Measurements from ENCODE around the gene NDUFS6. TPM values are rescaled to one million over a fixed set of nuclear protein-coding genes. Genes with fewer than 3 reads are reported as not detected.

Gene NDUFS6
- total RNA-seq, 1 donor from 2014 or later, result 37.6 TPM

DNA sequence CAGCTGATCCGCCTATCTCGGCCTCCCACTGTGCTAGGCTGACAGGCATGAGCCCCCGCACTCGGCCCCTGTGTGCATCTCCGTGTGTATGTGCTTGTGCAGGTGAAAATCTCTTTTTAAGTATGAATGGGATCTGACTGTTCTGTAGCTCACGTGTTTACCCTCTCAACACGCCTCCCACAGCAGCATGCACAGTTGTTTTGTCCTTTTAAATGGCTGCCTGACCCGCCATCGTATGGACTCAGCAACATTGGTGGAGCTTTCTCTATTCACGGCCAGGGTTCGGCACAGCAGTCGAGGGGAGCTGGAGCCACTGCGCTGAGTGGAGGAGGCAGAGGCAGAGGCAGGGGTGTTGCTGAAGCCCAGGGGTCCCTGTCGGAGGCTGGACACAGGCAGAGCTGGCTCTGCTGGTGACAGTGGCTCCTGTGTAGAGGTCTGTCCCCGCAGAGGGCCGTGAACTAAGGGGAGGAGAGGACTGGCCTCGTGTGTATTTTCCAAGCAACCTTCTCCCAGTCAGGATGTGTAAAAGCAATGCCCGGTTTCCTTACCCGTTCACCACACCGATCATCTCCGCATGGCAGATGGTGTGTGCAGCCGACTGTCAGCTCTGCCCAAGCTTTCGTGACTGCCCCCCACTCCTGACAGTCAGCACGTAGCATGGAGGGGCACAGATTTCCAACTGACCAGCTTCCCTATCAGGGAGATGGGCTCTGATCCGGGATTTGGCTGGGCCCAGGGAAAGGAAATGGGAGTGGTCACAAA is 38.9 kb upstream of the NDUFS6 start:
- Mint-ChIP-seq H3K9me3 (ENCODE audit: unreplicated experiment) (peaks cover 8% of the 10 kb centered on the region), H3K4me3 (ENCODE audit: unreplicated experiment) (no peak overlapping the region), H3K27me3 (ENCODE audit: low read depth, unreplicated experiment) (peaks cover 28% of the 10 kb centered on the region), H3K4me1 (ENCODE audit: low read depth, unreplicated experiment) (no peaks in the 10 kb centered on the region), H3K36me3 (ENCODE audit: low read depth, unreplicated experiment) (no peaks in the 10 kb centered on the region), H3K27ac (ENCODE audit: unreplicated experiment) (no peak overlapping the region)
- TF ChIP-seq, protein P1, sequence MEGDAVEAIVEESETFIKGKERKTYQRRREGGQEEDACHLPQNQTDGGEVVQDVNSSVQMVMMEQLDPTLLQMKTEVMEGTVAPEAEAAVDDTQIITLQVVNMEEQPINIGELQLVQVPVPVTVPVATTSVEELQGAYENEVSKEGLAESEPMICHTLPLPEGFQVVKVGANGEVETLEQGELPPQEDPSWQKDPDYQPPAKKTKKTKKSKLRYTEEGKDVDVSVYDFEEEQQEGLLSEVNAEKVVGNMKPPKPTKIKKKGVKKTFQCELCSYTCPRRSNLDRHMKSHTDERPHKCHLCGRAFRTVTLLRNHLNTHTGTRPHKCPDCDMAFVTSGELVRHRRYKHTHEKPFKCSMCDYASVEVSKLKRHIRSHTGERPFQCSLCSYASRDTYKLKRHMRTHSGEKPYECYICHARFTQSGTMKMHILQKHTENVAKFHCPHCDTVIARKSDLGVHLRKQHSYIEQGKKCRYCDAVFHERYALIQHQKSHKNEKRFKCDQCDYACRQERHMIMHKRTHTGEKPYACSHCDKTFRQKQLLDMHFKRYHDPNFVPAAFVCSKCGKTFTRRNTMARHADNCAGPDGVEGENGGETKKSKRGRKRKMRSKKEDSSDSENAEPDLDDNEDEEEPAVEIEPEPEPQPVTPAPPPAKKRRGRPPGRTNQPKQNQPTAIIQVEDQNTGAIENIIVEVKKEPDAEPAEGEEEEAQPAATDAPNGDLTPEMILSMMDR (IDR thresholded peaks at IDR 0.05; ENCODE audit: insufficient read depth, low read depth, low read length), result no peak
- TF ChIP-seq EZH2 (IDR thresholded peaks at IDR 0.05; ENCODE audit: insufficient read depth, low read length), result no peak
- Histone ChIP-seq H4K20me1 (ENCODE audit: insufficient read depth, low read length) (no peaks in the 10 kb centered on the region), H3K4me2 (ENCODE audit: low read length) (no peak overlapping the region), H2AFZ (ENCODE audit: low read depth, low read length) (no peak overlapping the region), H3K27ac (ENCODE audit: low read depth, low read length) (no peak overlapping the region), H3K4me3 (ENCODE audit: insufficient read depth, low read depth, low read length) (no peak overlapping the region), H3K79me2 (ENCODE audit: insufficient read depth, low read length) (no peaks in the 10 kb centered on the region), H3K9me3 (ENCODE audit: insufficient read depth, low read depth, low read length) (no peaks in the 10 kb centered on the region), H3K36me3 (ENCODE audit: insufficient read depth, low read length) (no peaks in the 10 kb centered on the region), H3K27me3 (ENCODE audit: insufficient read depth, low read length) (no peaks in the 10 kb centered on the region), H3K4me1 (ENCODE audit: insufficient read depth, low read length) (no peaks in the 10 kb centered on the region), H3K9ac (ENCODE audit: low read length) (no peak overlapping the region)
- FAIRE-seq (no peak), DNase-seq (ENCODE audit: low read depth) (no peak)

DNA sequence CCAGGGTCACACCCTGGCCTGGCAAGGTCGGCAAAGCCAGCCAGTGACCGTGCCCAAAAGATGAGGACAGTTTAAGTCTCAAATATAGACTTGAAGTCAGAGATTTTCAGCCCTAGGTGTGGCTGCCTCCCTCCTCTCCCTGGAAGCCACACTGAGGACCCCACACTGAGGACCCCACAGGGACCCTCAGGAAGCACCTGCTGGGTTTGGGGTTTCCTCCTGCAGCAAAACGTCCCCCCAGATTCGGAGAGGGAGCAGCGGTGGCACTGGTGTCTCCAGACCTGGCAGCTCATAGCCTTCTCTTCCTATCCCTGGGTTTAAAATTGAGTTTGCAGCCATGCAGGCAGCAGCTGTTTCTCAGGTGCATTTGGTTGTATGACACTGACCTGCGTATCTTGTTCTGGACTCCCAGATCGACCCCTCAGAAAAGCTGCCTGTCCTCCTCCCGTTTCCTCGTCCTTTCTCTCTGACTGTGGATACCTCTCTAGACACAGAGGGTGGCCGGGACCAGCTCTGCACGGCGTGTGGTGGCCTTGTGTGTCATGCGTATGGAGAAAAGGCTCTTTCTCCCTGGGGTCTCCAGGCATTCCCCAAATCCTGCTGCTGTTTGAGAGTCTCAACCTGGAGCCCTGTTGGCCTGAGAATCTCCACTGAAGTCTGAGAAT is 38.2 kb upstream of the NDUFS6 start:
- no peaks in the 10 kb centered on the region for H3K4me1 Mint-ChIP-seq (ENCODE audit: low read depth, unreplicated experiment)
- Histone ChIP-seq H2AFZ (ENCODE audit: low read depth, low read length) (no peak overlapping the region), H3K4me3 (ENCODE audit: insufficient read depth, low read depth, low read length) (no peak overlapping the region), H3K27ac (ENCODE audit: low read depth, low read length) (no peak overlapping the region), H3K4me2 (ENCODE audit: low read length) (no peak overlapping the region), H4K20me1 (ENCODE audit: insufficient read depth, low read length) (no peaks in the 10 kb centered on the region), H3K9me3 (ENCODE audit: insufficient read depth, low read depth, low read length) (no peaks in the 10 kb centered on the region), H3K27me3 (ENCODE audit: insufficient read depth, low read length) (no peaks in the 10 kb centered on the region), H3K4me1 (ENCODE audit: insufficient read depth, low read length) (no peaks in the 10 kb centered on the region), H3K9ac (ENCODE audit: low read length) (no peak overlapping the region), H3K36me3 (ENCODE audit: insufficient read depth, low read length) (no peaks in the 10 kb centered on the region), H3K79me2 (ENCODE audit: insufficient read depth, low read length) (no peaks in the 10 kb centered on the region)
- H3K27ac Mint-ChIP-seq (ENCODE audit: unreplicated experiment), result no peak overlapping the region
- peaks cover 28% of the 10 kb centered on the region for H3K27me3 Mint-ChIP-seq (ENCODE audit: low read depth, unreplicated experiment)
- FAIRE-seq, result no peak
- DNase-seq (ENCODE audit: low read depth), result no peak
- H3K9me3 Mint-ChIP-seq (ENCODE audit: unreplicated experiment), result peaks cover 8% of the 10 kb centered on the region
- TF ChIP-seq, protein P1 (IDR thresholded peaks at IDR 0.05; ENCODE audit: insufficient read depth, low read depth, low read length), result no peak
- TF ChIP-seq EZH2 (IDR thresholded peaks at IDR 0.05; ENCODE audit: insufficient read depth, low read length), result no peak
- no peaks in the 10 kb centered on the region for H3K36me3 Mint-ChIP-seq (ENCODE audit: low read depth, unreplicated experiment)
- H3K4me3 Mint-ChIP-seq (ENCODE audit: unreplicated experiment), result no peak overlapping the region

DNA sequence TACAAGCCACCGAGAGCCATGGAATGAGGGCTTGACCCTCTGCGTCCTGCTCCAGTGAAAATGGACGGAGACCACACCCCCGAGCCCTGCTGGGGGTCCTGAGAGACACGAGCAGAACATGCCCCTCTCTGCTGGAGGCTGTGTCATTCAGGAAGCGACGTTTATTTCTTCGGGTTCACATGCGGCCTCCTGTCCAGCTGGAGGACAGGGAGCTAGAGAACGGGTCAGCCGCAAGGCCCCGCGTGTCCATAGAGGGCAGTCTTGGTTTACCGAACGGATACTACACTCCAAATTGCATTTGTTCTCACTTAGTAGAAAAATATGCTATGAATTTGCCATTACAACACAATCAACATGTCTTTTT is 37.7 kb upstream of the NDUFS6 start:
- Mint-ChIP-seq H3K36me3 (ENCODE audit: low read depth, unreplicated experiment) (no peaks in the 10 kb centered on the region), H3K27ac (ENCODE audit: unreplicated experiment) (no peak overlapping the region), H3K27me3 (ENCODE audit: low read depth, unreplicated experiment) (peaks cover 28% of the 10 kb centered on the region), H3K9me3 (ENCODE audit: unreplicated experiment) (peaks cover 3% of the 10 kb centered on the region), H3K4me1 (ENCODE audit: low read depth, unreplicated experiment) (no peaks in the 10 kb centered on the region), H3K4me3 (ENCODE audit: unreplicated experiment) (no peak overlapping the region)
- H3K9me3 ChIP-seq (ENCODE audit: insufficient read depth, low read depth, low read length), result no peaks in the 10 kb centered on the region
- H3K9ac ChIP-seq (ENCODE audit: low read length), result no peak overlapping the region
- no peak overlapping the region for H3K4me3 ChIP-seq (ENCODE audit: insufficient read depth, low read depth, low read length)
- DNase-seq (ENCODE audit: low read depth), result peak; percentile 35
- peak; percentile 66 for FAIRE-seq
- H3K36me3 ChIP-seq (ENCODE audit: insufficient read depth, low read length), result no peaks in the 10 kb centered on the region
- H3K27me3 ChIP-seq (ENCODE audit: insufficient read depth, low read length), result no peaks in the 10 kb centered on the region
- no peak overlapping the region for H3K27ac ChIP-seq (ENCODE audit: low read depth, low read length)
- TF ChIP-seq, protein P1 (IDR thresholded peaks at IDR 0.05; ENCODE audit: insufficient read depth, low read depth, low read length), result peak; percentile 89
- TF ChIP-seq EZH2 (IDR thresholded peaks at IDR 0.05; ENCODE audit: insufficient read depth, low read length), result no peak
- no peaks in the 10 kb centered on the region for H3K4me1 ChIP-seq (ENCODE audit: insufficient read depth, low read length)
- no peaks in the 10 kb centered on the region for H4K20me1 ChIP-seq (ENCODE audit: insufficient read depth, low read length)
- H2AFZ ChIP-seq (ENCODE audit: low read depth, low read length), result no peak overlapping the region
- H3K79me2 ChIP-seq (ENCODE audit: insufficient read depth, low read length), result no peaks in the 10 kb centered on the region
- no peak overlapping the region for H3K4me2 ChIP-seq (ENCODE audit: low read length)

All from astrocyte (in vitro differentiated cells and primary cell).